ENCODE data around the gene EFCAB12.

Gene EFCAB12

GRCh38 chr3:129410971-129411370 lies 17.5 kb downstream of the EFCAB12 start:
- H3K79me1 ChIP-seq (ENCODE audit: low read depth, low read length): no peaks in the 10 kb centered on the region
- no peak overlapping the region for H3K27ac ChIP-seq (replicated peaks; ENCODE audit: low read length)
- H2BK15ac ChIP-seq (ENCODE audit: low read length): no peak overlapping the region
- no peak overlapping the region for H3K4me3 ChIP-seq (ENCODE audit: low read length in 2 of 2)
- H3K9ac ChIP-seq (ENCODE audit: low read depth, low read length, poor library complexity): peak overlapping the region; percentile 78
- no CpG with 5 or more reads among the region's 17 CpGs for WGBS, 2 donors (ENCODE audit: extremely low coverage in 2 of 2, insufficient read length in 2 of 2, insufficient replicate concordance in 1 of 2)
- peak overlapping the region; percentile 45 for H4K8ac ChIP-seq (ENCODE audit: low read depth, low read length)
- no peak overlapping the region for H3K18ac ChIP-seq (ENCODE audit: low read length)
- peak overlapping the region; percentile 85 for H3K14ac ChIP-seq (ENCODE audit: low read length)
- H2AFZ ChIP-seq (ENCODE audit: low read length): no peak overlapping the region
- no peaks in the 10 kb centered on the region for H3K36me3 ChIP-seq (replicated peaks in 1 of 2; ENCODE audit: control insufficient read depth in 2 of 2, insufficient read depth in 2 of 2, low read length in 2 of 2)
- peak overlapping the region; percentile 38 for H2AK5ac ChIP-seq (ENCODE audit: low read depth, low read length)
- DNase-seq (ENCODE audit: low spot score): no peak
- H3K4me1 ChIP-seq (ENCODE audit: control insufficient read depth in 2 of 2, insufficient read depth in 1 of 2, low read depth in 1 of 2, low read length in 2 of 2): no peaks in the 10 kb centered on the region
- no peak overlapping the region for H2BK120ac ChIP-seq (ENCODE audit: low read depth, low read length)
- H2BK12ac ChIP-seq (ENCODE audit: low read length): peak overlapping the region; percentile 23
- H3K23ac ChIP-seq (ENCODE audit: low read depth, low read length, poor library complexity): peak overlapping the region; percentile 77
- H3K4ac ChIP-seq (ENCODE audit: low read length): no peak overlapping the region
- H3K9me3 ChIP-seq (replicated peaks in 1 of 2; ENCODE audit: control insufficient read depth in 2 of 2, insufficient read depth in 1 of 2, low read depth in 1 of 2, low read length in 2 of 2): no peaks in the 10 kb centered on the region
- H2BK5ac ChIP-seq (ENCODE audit: low read length): no peak overlapping the region
- H3K27me3 ChIP-seq (ENCODE audit: control insufficient read depth in 3 of 3, insufficient read depth in 3 of 3, low read depth in 1 of 3, low read length in 3 of 3): no peaks in the 10 kb centered on the region
- H3K4me2 ChIP-seq (ENCODE audit: insufficient read depth, low read length, poor library complexity, severe bottlenecking): no peak overlapping the region
- H4K91ac ChIP-seq (ENCODE audit: low read depth, low read length, poor library complexity): peak overlapping the region; percentile 74

GRCh38 chr3:129409541-129409940 lies 18.9 kb downstream of the EFCAB12 start:
- no peak overlapping the region for H3K23ac ChIP-seq (ENCODE audit: low read depth, low read length, poor library complexity)
- H3K27me3 ChIP-seq (ENCODE audit: control insufficient read depth in 3 of 3, insufficient read depth in 3 of 3, low read depth in 1 of 3, low read length in 3 of 3): peaks cover 0 to 5% (median 0%) of the 10 kb centered on the region in 3 experiments
- no peak overlapping the region for H4K91ac ChIP-seq (ENCODE audit: low read depth, low read length, poor library complexity)
- no peaks in the 10 kb centered on the region for H3K79me1 ChIP-seq (ENCODE audit: low read depth, low read length)
- H3K36me3 ChIP-seq (replicated peaks in 1 of 2; ENCODE audit: control insufficient read depth in 2 of 2, insufficient read depth in 2 of 2, low read length in 2 of 2): no peaks in the 10 kb centered on the region
- peak overlapping the region; percentile 26 for H2AFZ ChIP-seq (ENCODE audit: low read length)
- no peaks in the 10 kb centered on the region for H3K4me1 ChIP-seq (ENCODE audit: control insufficient read depth in 2 of 2, insufficient read depth in 1 of 2, low read depth in 1 of 2, low read length in 2 of 2)
- no peak overlapping the region for H2BK120ac ChIP-seq (ENCODE audit: low read depth, low read length)
- no peak overlapping the region for H4K8ac ChIP-seq (ENCODE audit: low read depth, low read length)
- no peak overlapping the region for H3K27ac ChIP-seq (replicated peaks; ENCODE audit: low read length)
- DNase-seq (ENCODE audit: low spot score): no peak
- no peak overlapping the region for H3K4ac ChIP-seq (ENCODE audit: low read length)
- H3K14ac ChIP-seq (ENCODE audit: low read length): no peak overlapping the region
- no peak overlapping the region for H2BK15ac ChIP-seq (ENCODE audit: low read length)
- no peaks in the 10 kb centered on the region for H3K9me3 ChIP-seq (replicated peaks in 1 of 2; ENCODE audit: control insufficient read depth in 2 of 2, insufficient read depth in 1 of 2, low read depth in 1 of 2, low read length in 2 of 2)
- H3K4me2 ChIP-seq (ENCODE audit: insufficient read depth, low read length, poor library complexity, severe bottlenecking): no peak overlapping the region
- H2AK5ac ChIP-seq (ENCODE audit: low read depth, low read length): no peak overlapping the region
- no peak overlapping the region for H2BK5ac ChIP-seq (ENCODE audit: low read length)
- no CpG with 5 or more reads among the region's 2 CpGs for WGBS, 2 donors (ENCODE audit: extremely low coverage in 2 of 2, insufficient read length in 2 of 2, insufficient replicate concordance in 1 of 2)
- H3K4me3 ChIP-seq (ENCODE audit: low read length in 2 of 2): no peak overlapping the region
- H3K9ac ChIP-seq (ENCODE audit: low read depth, low read length, poor library complexity): no peak overlapping the region
- H3K18ac ChIP-seq (ENCODE audit: low read length): no peak overlapping the region
- H2BK12ac ChIP-seq (ENCODE audit: low read length): no peak overlapping the region

GRCh38 chr3:129404610-129405009 lies 23.8 kb downstream of the EFCAB12 start:
- Histone ChIP-seq H3K36me3 (replicated peaks in 1 of 2; ENCODE audit: control insufficient read depth in 2 of 2, insufficient read depth in 2 of 2, low read length in 2 of 2) (no peaks in the 10 kb centered on the region), H3K14ac (ENCODE audit: low read length) (no peak overlapping the region), H3K9me3 (replicated peaks in 1 of 2; ENCODE audit: control insufficient read depth in 2 of 2, insufficient read depth in 1 of 2, low read depth in 1 of 2, low read length in 2 of 2) (no peaks in the 10 kb centered on the region), H3K4me2 (ENCODE audit: insufficient read depth, low read length, poor library complexity, severe bottlenecking) (no peak overlapping the region), H3K4me3 (ENCODE audit: low read length in 2 of 2) (no peak overlapping the region), H3K4me1 (ENCODE audit: control insufficient read depth in 2 of 2, insufficient read depth in 1 of 2, low read depth in 1 of 2, low read length in 2 of 2) (no peaks in the 10 kb centered on the region), H3K4ac (ENCODE audit: low read length) (no peak overlapping the region), H3K9ac (ENCODE audit: low read depth, low read length, poor library complexity) (no peak overlapping the region), H3K27me3 (ENCODE audit: control insufficient read depth in 3 of 3, insufficient read depth in 3 of 3, low read depth in 1 of 3, low read length in 3 of 3) (peaks cover 0 to 6% (median 0%) of the 10 kb centered on the region in 3 experiments), H3K79me1 (ENCODE audit: low read depth, low read length) (no peaks in the 10 kb centered on the region), H2BK15ac (ENCODE audit: low read length) (no peak overlapping the region), H4K8ac (ENCODE audit: low read depth, low read length) (no peak overlapping the region), H2AK5ac (ENCODE audit: low read depth, low read length) (no peak overlapping the region), H3K23ac (ENCODE audit: low read depth, low read length, poor library complexity) (no peak overlapping the region), H2BK120ac (ENCODE audit: low read depth, low read length) (no peak overlapping the region), H3K18ac (ENCODE audit: low read length) (no peak overlapping the region), H2BK5ac (ENCODE audit: low read length) (no peak overlapping the region), H2BK12ac (ENCODE audit: low read length) (no peak overlapping the region), H3K27ac (replicated peaks; ENCODE audit: low read length) (no peak overlapping the region), H4K91ac (ENCODE audit: low read depth, low read length, poor library complexity) (no peak overlapping the region), H2AFZ (ENCODE audit: low read length) (no peak overlapping the region)
- DNase-seq (ENCODE audit: low spot score): no peak
- WGBS, 2 donors (ENCODE audit: extremely low coverage in 2 of 2, insufficient read length in 2 of 2, insufficient replicate concordance in 1 of 2): no CpG with 5 or more reads among the region's 5 CpGs

- no peak overlapping the region for H4K91ac ChIP-seq (ENCODE audit: low read depth, low read length, poor library complexity)
- H3K4ac ChIP-seq (ENCODE audit: low read length): no peak overlapping the region
- no peaks in the 10 kb centered on the region for H3K36me3 ChIP-seq (replicated peaks in 1 of 2; ENCODE audit: control insufficient read depth in 2 of 2, insufficient read depth in 2 of 2, low read length in 2 of 2)
- WGBS, 2 donors (ENCODE audit: extremely low coverage in 2 of 2, insufficient read length in 2 of 2, insufficient replicate concordance in 1 of 2): no CpG with 5 or more reads among the region's 8 CpGs
- H3K18ac ChIP-seq (ENCODE audit: low read length): no peak overlapping the region
- H2AFZ ChIP-seq (ENCODE audit: low read length): peak overlapping the region; percentile 30
- no peak overlapping the region for H3K27ac ChIP-seq (replicated peaks; ENCODE audit: low read length)
- peaks cover 0 to 6% (median 0%) of the 10 kb centered on the region in 3 experiments for H3K27me3 ChIP-seq (ENCODE audit: control insufficient read depth in 3 of 3, insufficient read depth in 3 of 3, low read depth in 1 of 3, low read length in 3 of 3)
- no peak overlapping the region for H2BK12ac ChIP-seq (ENCODE audit: low read length)
- H4K8ac ChIP-seq (ENCODE audit: low read depth, low read length): no peak overlapping the region
- no peak overlapping the region for H3K14ac ChIP-seq (ENCODE audit: low read length)
- H3K9ac ChIP-seq (ENCODE audit: low read depth, low read length, poor library complexity): peak overlapping the region; percentile 10
- no peak overlapping the region for H2BK120ac ChIP-seq (ENCODE audit: low read depth, low read length)
- H3K79me1 ChIP-seq (ENCODE audit: low read depth, low read length): no peaks in the 10 kb centered on the region
- no peak overlapping the region for H2BK15ac ChIP-seq (ENCODE audit: low read length)
- H3K23ac ChIP-seq (ENCODE audit: low read depth, low read length, poor library complexity): no peak overlapping the region
- H3K4me3 ChIP-seq (ENCODE audit: low read length in 2 of 2): peak overlapping the region in 1 of 2 donors; percentile 52
- H3K4me1 ChIP-seq (ENCODE audit: control insufficient read depth in 2 of 2, insufficient read depth in 1 of 2, low read depth in 1 of 2, low read length in 2 of 2): no peaks in the 10 kb centered on the region
- peak overlapping the region; percentile 83 for H2BK5ac ChIP-seq (ENCODE audit: low read length)
- no peak overlapping the region for H2AK5ac ChIP-seq (ENCODE audit: low read depth, low read length)
- H3K9me3 ChIP-seq (replicated peaks in 1 of 2; ENCODE audit: control insufficient read depth in 2 of 2, insufficient read depth in 1 of 2, low read depth in 1 of 2, low read length in 2 of 2): no peaks in the 10 kb centered on the region
- H3K4me2 ChIP-seq (ENCODE audit: insufficient read depth, low read length, poor library complexity, severe bottlenecking): no peak overlapping the region
- DNase-seq (ENCODE audit: low spot score): no peak
Measured at GRCh38 chr3:129404130-129404529, 24.3 kb downstream of the EFCAB12 start.
